ENCODE results near the gene FSIP1.

GRCh38 chr15:39792844-39793335, 10.2 kb upstream of the FSIP1 start:
- TF ChIP-seq, protein P1, sequence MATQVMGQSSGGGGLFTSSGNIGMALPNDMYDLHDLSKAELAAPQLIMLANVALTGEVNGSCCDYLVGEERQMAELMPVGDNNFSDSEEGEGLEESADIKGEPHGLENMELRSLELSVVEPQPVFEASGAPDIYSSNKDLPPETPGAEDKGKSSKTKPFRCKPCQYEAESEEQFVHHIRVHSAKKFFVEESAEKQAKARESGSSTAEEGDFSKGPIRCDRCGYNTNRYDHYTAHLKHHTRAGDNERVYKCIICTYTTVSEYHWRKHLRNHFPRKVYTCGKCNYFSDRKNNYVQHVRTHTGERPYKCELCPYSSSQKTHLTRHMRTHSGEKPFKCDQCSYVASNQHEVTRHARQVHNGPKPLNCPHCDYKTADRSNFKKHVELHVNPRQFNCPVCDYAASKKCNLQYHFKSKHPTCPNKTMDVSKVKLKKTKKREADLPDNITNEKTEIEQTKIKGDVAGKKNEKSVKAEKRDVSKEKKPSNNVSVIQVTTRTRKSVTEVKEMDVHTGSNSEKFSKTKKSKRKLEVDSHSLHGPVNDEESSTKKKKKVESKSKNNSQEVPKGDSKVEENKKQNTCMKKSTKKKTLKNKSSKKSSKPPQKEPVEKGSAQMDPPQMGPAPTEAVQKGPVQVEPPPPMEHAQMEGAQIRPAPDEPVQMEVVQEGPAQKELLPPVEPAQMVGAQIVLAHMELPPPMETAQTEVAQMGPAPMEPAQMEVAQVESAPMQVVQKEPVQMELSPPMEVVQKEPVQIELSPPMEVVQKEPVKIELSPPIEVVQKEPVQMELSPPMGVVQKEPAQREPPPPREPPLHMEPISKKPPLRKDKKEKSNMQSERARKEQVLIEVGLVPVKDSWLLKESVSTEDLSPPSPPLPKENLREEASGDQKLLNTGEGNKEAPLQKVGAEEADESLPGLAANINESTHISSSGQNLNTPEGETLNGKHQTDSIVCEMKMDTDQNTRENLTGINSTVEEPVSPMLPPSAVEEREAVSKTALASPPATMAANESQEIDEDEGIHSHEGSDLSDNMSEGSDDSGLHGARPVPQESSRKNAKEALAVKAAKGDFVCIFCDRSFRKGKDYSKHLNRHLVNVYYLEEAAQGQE (IDR thresholded peaks at IDR 0.05; ENCODE audit: insufficient read depth in 1 of 2, low read depth in 2 of 2, low read length in 2 of 2), result no peak
- TF ChIP-seq TAF1 (IDR thresholded peaks at IDR 0.05; ENCODE audit: borderline replicate concordance, insufficient read depth, low read length) (no peak), POLR2AphosphoS5 (IDR thresholded peaks at IDR 0.05; ENCODE audit: low read depth, low read length) (no peak)
